ENCODE results near the gene OLFML1.

The OLFML1 gene

DNA sequence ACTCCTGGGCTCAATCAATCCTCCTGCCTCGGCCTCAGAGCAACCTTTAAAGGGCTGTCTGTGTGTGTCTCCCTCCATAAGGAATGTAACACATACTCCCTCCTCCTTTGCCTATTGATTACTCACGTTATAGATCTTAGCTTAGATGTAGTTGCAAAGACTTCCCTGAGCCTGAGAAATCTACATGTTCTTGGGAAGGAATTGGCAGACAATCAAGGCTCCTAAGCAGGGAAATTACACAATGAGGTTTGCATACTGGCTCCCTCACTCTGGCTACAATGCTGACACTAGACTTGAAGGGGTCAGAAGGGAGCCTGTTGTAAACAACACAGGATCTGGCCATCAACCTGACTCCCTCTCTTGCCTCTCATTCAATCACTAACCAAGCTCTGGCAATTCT lies 5.2 kb upstream of the OLFML1 start:
- no peak for DNase-seq (ENCODE audit: low spot score)

GRCh38 chr11:7484131-7484530 lies 1.2 kb upstream of the OLFML1 start:
- DNase-seq (ENCODE audit: low spot score), result no peak

GRCh38 chr11:7484645-7485044 lies 661 bp upstream of the OLFML1 start:
- DNase-seq (ENCODE audit: low spot score), result no peak

GRCh38 chr11:7486098-7486780 lies 933 bp downstream of the OLFML1 start:
- DNase-seq (ENCODE audit: low spot score), result no peak

- no peak for DNase-seq (ENCODE audit: low spot score)
Observed at GRCh38 chr11:7486781-7487140, 1.5 kb downstream of the OLFML1 start.

GRCh38 chr11:7487360-7487759 lies 2.1 kb downstream of the OLFML1 start:
- DNase-seq (ENCODE audit: low spot score), result no peak

DNA sequence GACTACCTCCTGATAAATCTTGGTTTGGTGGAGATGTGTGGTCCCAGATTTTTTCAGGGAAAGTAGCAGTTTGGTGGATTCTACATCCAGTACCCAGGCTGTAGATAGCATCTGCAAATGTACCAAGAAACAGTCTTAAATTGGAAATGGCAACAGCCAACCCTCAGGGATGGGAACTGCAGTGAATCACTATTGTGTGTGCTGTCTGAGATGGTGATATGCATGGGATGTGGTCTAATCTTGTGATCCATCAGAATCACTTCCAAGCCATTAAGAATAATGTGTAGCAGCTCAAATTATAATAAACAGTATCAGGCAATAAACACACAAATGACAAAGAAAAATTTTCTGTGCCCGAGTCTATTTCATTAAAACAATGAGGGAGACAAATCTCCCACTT lies 3.4 kb downstream of the OLFML1 start:
- DNase-seq (ENCODE audit: low spot score), result no peak

DNA sequence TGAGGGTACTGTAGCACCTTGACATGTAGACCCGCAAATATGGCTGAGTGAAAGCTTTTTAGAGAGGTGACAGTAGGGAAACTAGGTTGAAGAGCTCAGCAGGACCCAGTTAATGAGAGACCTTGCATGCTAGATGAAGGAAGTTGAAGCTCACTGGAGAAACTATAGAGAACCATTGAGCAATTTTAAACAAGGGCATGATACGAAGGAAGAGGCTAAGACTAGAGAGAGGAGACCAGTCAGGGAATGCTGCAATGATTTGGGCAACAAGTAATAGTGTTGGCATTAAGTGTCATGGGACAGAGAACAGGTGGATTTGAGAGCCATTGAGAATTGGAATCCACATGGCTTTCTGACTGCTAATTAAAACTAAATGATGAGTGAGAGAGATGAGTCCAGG lies 4.1 kb downstream of the OLFML1 start:
- DNase-seq (ENCODE audit: low spot score), result no peak

DNA sequence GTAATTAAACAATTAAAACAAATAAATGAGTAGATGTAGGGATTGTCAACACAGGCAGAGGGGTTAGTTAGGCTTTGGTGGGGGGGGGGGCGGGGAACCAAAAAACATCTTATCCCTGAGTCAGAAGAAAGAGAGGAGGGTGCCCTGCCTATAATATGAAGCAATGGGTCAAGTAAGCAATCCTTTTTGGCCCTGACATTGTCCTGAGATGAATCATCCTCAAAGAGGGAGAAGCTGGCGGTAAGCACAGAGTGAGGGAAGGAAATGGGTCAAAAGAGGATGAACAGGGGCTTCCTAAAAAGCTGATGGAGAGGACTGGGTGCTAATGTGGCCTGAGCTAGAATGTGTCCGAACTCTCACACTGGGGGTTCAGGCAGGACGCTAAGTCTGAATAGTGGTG lies 4.7 kb downstream of the OLFML1 start:
- no peak for DNase-seq (ENCODE audit: low spot score)

- DNase-seq (ENCODE audit: low spot score), result no peak
Observed at GRCh38 chr11:7490535-7490934, 5.2 kb downstream of the OLFML1 start.

DNA sequence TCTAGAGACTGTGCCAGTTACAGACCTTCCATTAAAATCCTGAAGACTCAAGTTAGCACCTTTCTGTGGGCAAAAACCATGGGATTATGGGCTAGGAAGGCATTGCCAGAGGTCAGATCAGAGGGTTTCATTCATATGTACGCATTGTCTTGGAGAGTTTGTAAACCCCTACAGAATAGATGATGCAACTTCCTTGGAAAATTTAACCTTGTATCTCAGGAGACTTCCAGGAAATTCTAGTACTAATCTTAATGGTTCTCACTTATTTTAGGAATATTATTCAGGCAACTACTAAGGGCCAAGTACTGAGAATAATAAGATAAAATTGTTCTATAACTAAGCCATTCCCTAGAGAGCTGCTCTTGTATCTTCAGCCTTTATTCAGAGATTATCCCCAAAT lies 6.9 kb downstream of the OLFML1 start:
- DNase-seq (ENCODE audit: low spot score), result no peak

DNA sequence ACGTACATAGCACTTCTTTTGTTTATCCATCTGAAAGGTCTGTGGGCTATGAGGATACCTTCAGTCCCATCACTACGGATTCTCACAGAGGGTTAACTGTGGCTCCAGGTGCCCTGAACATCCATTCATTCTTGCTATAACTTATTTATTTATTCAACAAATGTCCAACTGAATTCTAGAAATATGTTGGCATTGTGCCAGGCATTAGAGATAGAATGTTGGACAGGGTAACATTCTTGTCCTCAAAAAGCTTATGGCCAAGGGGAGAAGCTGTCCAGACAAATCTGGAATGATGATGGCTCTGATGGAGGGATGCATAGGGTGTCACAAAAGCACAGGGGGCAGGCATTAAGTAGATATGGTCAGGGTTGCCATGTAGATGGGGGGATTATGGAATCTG lies 8.4 kb downstream of the OLFML1 start:
- DNase-seq (ENCODE audit: low spot score), result no peak

DNA sequence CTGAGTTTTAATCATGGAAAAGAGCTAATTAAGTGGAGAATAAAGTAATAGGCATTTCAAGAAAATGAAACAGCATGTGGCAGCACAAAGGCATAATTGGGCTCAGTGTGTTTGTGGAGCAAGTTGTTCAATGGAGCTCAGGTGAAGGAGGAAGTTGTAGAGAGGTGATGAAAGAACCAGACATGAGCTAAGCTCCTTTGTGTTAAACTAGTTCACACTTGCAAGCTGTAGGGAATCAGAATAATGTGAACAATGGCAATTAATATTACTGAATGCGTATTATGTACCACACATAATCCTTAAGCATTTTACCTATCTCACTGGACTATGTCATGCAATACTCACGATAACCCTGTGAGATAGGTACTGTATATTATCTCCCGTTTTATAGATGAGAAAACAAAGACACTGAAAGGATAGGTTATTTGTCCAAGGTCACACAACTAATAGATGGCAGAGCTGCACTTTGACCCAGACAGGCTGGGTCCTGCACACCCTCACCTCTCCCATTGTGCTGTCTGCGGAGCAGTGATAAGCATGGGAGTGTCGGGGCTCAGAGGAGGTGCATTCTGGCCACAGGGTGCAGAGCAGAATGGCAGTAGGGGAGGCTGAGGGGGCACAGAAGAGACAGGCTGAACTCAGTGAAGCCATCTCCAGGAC lies 8.9 kb downstream of the OLFML1 start:
- DNase-seq (ENCODE audit: low spot score), result no peak

GRCh38 chr11:7495882-7496551 lies 10.7 kb downstream of the OLFML1 start:
- peak; percentile 72 for DNase-seq (ENCODE audit: low spot score)

DNA sequence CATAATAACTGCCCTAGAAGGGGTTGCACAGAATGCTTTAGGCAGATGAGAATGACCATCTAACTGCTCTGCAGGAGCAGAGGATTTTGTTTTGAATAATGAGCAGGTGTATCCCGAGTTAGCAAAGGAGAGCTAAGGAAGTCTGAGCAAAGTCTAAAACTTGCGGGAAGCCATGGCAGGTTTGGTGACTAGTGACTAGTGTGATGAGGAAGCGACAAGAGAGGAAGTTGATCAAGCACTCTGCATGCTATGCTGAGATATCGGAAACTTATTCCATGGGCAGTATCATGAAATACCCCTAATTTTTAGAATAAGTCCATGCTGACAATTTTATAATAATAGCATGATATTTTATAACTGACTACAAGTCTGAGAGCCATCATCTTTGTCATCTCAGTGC lies 12.9 kb downstream of the OLFML1 start:
- no peak for DNase-seq (ENCODE audit: low spot score)

- DNase-seq (ENCODE audit: low spot score), result no peak
Observed at GRCh38 chr11:7499081-7499480, 13.8 kb downstream of the OLFML1 start.

GRCh38 chr11:7500251-7500650 lies 14.9 kb downstream of the OLFML1 start:
- no peak for DNase-seq (ENCODE audit: low spot score)

- DNase-seq (ENCODE audit: low spot score), result no peak
Observed at GRCh38 chr11:7501251-7501650, 15.9 kb downstream of the OLFML1 start.

DNA sequence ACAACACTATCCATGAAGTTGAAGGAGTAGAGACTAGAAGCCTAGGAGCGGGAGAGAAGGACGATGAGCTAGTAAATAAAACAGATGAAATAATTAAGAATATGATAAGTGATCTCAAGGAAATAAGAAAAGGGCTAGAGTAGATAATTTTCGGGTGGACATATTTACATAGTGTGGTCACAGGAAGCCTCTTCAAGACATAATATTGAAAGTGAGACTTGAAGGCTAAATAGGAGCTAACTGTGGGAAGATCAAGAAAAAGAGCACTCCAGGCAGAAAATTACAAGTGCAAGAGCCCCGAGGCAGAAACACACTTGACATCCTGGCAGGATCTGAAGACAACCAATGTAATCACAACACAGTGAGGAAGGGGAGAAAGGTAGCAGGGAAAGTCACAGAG lies 16.6 kb downstream of the OLFML1 start:
- no peak for DNase-seq (ENCODE audit: low spot score)

GRCh38 chr11:7506243-7506642 lies 20.9 kb downstream of the OLFML1 start:
- no peak for DNase-seq (ENCODE audit: low spot score)

- DNase-seq (ENCODE audit: low spot score), result no peak
Observed at GRCh38 chr11:7508087-7508486, 22.8 kb downstream of the OLFML1 start.

DNA sequence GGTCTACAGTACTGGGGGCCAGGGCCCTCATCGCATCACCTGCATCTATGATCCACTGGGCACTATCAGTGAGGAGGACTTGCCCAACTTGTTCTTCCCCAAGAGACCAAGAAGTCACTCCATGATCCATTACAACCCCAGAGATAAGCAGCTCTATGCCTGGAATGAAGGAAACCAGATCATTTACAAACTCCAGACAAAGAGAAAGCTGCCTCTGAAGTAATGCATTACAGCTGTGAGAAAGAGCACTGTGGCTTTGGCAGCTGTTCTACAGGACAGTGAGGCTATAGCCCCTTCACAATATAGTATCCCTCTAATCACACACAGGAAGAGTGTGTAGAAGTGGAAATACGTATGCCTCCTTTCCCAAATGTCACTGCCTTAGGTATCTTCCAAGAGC lies 24.7 kb downstream of the OLFML1 start:
- no peak for DNase-seq (ENCODE audit: low spot score)

DNA sequence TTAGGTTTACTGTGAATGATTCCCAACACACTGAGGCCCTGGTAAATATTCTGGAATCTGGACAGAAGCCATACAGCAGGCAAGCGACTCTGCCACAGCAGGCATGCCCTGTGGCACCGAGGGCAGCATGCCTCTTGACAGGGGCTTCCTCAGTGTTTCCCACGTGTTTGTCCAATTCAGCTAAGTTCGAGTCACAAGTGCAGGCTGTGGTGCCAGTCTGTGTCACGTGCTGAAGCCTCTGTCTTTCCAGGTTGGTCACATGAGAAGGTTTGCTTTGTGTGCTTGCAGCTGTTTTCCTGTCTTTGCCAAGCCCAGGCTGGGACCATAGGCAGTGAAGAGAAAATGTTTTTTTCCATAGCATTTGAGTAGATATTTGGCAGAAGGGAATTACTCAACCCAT lies 26.1 kb downstream of the OLFML1 start:
- DNase-seq (ENCODE audit: low spot score), result no peak
